Activated naive CD4-positive, alpha-beta T cell treated with anti-CD3 and anti-CD28 coated beads, Interleukin-2, amount 10 ng/mL, durations not matched to agents 7 days and 5 days (primary cell): Measurements from ENCODE around the gene FSIP1.

Source experiments
- CTCF ChIA-PET: fragments of 350-600 bp; sonication (Branson Sonifier 250); formaldehyde crosslinking; loops from one replicate; lab custom pipeline; 2021; ENCODE audit warnings: antibody characterized with exemption; lab: Charles Lee
- DNase-seq: peaks from one replicate; pipeline ENCODE4 v3.0.0-alpha.2; 2020
- H3K27ac Mint-ChIP-seq: one replicate; pipeline ENCODE4 v1.8.0; 2021; ENCODE audit warnings: mild to moderate bottlenecking, moderate library complexity, mixed read lengths
- H3K27me3 Mint-ChIP-seq: one replicate; pipeline ENCODE4 v1.8.0; 2021; ENCODE audit warnings: mild to moderate bottlenecking, mixed read lengths
- H3K36me3 Mint-ChIP-seq: one replicate; pipeline ENCODE4 v1.8.0; 2021; ENCODE audit warnings: mixed read lengths
- H3K4me1 Mint-ChIP-seq: one replicate; pipeline ENCODE4 v1.8.0; 2021; ENCODE audit warnings: mixed read lengths
- H3K4me3 Mint-ChIP-seq: one replicate; pipeline ENCODE4 v1.8.0; 2021; ENCODE audit warnings: mild to moderate bottlenecking, moderate library complexity, mixed read lengths
- H3K9me3 Mint-ChIP-seq: one replicate; pipeline ENCODE4 v1.8.0; 2021; ENCODE audit warnings: mixed read lengths

The FSIP1 gene

DNA sequence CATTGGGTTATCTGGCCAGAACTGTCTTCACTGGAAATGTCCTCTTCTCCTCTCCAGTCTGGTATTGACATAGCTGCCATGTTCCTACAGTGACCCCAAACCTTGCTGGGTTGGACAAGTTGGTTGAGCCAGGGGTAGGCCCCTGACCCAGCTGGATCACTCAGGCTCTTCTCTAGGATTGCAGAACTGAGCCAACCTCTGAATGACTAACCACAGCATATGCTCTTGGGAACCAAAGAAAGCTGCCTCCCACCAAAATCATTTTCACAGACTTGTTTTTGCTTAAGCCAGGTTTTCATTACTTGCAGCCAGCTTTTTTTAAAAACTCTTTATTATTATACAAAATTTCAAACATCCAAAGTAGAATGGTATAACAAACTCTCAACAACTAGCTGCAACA is 41.4 kb downstream of the FSIP1 start:
- Mint-ChIP-seq H3K4me3 (no peak overlapping the region), H3K36me3 (no peaks in the 10 kb centered on the region), H3K27ac (no peak overlapping the region), H3K9me3 (no peaks in the 10 kb centered on the region), H3K27me3 (peaks cover 40% of the 10 kb centered on the region), H3K4me1 (no peaks in the 10 kb centered on the region)
- DNase-seq = no peak
- CTCF ChIA-PET = interaction anchor here (0.7 to 1.4 kb wide), 3 partner anchors 14 to 147 kb away, joined by 3 to 6 read pairs (median 4); no protein-coding TSS in a partner anchor

DNA sequence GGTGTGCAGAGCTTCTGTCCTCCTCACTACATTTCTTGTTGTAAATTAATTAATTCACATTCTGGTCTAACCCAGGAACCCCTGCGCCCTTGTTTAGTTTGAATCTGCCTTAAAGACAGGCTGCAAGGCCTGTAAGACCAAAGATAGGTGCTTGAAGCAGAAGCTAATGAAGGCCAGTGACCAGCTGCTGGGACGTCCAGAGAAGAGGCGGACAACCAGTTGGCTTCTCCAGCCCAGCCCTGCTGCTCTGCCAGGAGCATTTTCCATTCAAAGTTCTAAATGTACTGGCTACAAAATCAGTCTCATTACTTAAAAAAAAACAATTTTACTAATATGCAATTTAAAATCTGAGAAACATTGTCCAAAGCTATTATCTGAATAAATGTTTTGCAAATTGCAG is 43.6 kb downstream of the FSIP1 start:
- CTCF ChIA-PET = no interaction called here
- no peak for DNase-seq
- no peaks in the 10 kb centered on the region for H3K36me3 Mint-ChIP-seq
- H3K27me3 Mint-ChIP-seq = peaks cover 25% of the 10 kb centered on the region
- no peak overlapping the region for H3K27ac Mint-ChIP-seq
- no peak overlapping the region for H3K4me3 Mint-ChIP-seq
- no peaks in the 10 kb centered on the region for H3K9me3 Mint-ChIP-seq
- no peaks in the 10 kb centered on the region for H3K4me1 Mint-ChIP-seq

DNA sequence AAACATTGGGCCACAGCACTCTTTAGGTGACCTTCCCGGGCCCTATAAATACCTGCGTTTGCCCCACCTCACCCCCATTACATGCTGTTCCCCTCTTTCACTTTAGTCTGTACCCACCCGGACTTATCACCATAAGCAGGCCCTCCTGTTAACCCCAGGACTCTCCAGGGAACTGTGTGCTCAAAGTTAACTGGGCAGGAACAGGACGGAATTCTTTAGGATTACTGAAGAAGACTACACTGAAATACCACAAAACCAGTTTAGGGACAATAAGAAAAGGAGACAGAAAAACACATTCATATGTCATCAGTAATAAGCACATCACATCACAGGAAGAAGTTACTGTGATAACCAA is 45.5 kb downstream of the FSIP1 start:
- H3K4me1 Mint-ChIP-seq = no peaks in the 10 kb centered on the region
- no peak overlapping the region for H3K27ac Mint-ChIP-seq
- peaks cover 30% of the 10 kb centered on the region for H3K27me3 Mint-ChIP-seq
- no peaks in the 10 kb centered on the region for H3K36me3 Mint-ChIP-seq
- DNase-seq = no peak
- H3K4me3 Mint-ChIP-seq = no peak overlapping the region
- CTCF ChIA-PET = no interaction called here
- H3K9me3 Mint-ChIP-seq = no peaks in the 10 kb centered on the region

DNA sequence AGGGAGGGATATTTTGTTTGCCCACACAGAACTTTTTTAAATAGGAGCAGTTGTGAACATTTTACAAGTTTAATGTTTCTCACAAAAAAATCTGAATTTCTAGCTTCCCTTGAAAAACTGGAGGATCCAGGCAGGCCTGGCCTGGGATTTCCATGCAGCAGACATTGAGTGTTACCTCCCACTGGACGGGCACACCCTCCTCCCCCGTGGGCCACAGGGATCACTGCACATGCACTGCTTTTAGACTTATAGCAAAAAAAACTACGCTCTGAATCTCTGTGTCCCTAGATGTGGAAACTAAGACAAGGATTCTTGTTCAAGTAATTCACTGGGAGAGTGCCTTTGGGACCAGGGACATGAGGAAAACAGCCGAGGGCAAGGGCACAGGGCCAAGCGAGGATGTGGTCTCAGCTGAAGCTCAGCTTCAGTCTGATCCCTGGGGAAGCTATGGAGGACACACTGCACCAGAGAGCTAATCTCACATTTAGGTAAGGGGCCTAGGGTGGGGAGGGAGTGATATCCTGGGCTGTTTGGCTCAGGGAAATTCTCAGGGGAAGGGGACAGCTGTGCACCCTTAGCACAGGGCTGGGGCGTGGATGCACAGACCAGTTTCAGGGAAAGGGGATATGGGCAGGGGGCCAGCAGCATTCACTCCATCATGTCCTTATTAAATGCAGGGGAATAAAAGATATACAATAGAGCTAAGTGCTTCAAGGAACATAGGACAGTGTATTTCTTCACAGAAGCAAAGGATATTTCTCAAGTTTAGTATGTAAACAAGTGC is 46.0 kb downstream of the FSIP1 start:
- no peaks in the 10 kb centered on the region for H3K36me3 Mint-ChIP-seq
- DNase-seq = no peak
- peaks cover 34% of the 10 kb centered on the region for H3K27me3 Mint-ChIP-seq
- H3K4me1 Mint-ChIP-seq = no peaks in the 10 kb centered on the region
- H3K9me3 Mint-ChIP-seq = no peaks in the 10 kb centered on the region
- CTCF ChIA-PET = interaction anchor here (1.7 kb wide), 1 partner anchor 20 kb away, joined by 8 read pairs; no protein-coding TSS in a partner anchor
- H3K27ac Mint-ChIP-seq = no peak overlapping the region
- H3K4me3 Mint-ChIP-seq = no peak overlapping the region

DNA sequence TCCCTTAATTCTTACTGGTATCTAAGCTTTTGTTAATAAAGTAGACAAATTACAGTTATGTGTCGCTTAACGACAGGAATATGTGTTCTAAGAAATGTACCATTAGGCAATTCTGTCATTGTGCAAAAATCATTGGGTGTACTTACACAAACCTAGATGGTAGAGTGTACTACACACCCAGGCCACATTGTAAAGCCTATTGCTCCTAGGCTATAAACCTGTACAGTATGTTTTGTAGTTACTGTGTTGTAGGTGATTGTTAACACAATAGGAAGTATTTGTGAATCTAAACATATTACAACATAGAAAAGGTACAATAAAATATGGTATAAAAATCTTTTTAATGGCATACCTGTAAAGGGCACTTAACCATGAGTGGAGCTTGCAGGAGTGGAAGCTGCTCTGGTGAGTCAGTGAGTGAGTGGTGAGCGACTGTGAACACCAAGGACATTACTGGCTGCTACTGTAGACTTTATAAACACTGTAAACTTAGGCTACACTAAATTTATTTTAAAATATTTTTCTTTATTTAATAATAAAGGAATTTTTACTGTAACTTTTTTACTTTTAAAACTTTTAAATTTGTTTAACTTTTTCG is 47.4 kb downstream of the FSIP1 start:
- Mint-ChIP-seq H3K27me3 (peaks cover 29% of the 10 kb centered on the region), H3K4me3 (no peak overlapping the region), H3K9me3 (no peaks in the 10 kb centered on the region), H3K27ac (no peak overlapping the region), H3K4me1 (no peaks in the 10 kb centered on the region), H3K36me3 (no peaks in the 10 kb centered on the region)
- no peak for DNase-seq
- CTCF ChIA-PET = interaction anchor here (1.3 to 1.7 kb wide), 2 partner anchors 22 to 50 kb away, joined by 4 to 8 read pairs; no protein-coding TSS in a partner anchor

DNA sequence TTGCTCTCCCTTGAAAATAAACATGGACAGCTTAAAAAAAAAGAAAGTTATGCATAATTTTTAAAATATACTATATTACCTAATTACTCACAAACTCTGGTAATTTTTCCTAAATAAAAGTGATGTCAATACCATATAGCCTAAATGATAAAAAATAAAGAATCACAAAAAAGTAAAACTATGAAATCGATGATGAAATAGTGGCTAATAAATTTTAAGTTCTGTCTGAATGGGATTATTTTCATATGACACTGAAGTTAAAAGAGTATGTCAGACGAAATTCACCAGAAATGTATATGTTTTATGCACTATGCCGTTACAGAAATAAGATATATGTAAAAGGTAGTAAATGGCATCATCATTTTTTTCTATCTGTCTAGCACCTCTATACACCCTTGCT is 51.4 kb downstream of the FSIP1 start:
- Mint-ChIP-seq H3K9me3 (no peaks in the 10 kb centered on the region), H3K4me1 (no peaks in the 10 kb centered on the region), H3K4me3 (no peak overlapping the region), H3K27ac (no peak overlapping the region), H3K36me3 (no peaks in the 10 kb centered on the region), H3K27me3 (peaks cover 12% of the 10 kb centered on the region)
- CTCF ChIA-PET = interaction anchor here (1.0 kb wide), 1 partner anchor 25 kb away, joined by 3 read pairs; no protein-coding TSS in a partner anchor
- no peak for DNase-seq

DNA sequence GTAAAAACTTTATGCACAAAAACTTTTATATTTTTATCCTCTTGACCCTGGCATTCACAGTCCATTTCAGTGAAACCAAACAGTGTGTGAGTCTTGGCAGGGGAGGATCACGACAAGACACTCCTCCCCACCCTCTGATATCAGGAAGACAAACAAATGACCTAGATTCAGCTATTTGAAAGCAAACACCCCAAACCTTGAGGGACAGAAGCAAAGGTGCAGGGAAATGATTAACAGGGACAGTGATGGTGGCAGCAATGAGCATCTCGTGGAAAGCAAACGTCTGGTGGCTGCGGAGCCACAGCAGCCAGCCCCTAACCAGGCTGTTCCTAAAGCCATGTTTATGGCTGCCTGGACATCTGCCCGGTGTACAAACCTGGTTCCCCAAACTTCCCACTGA is 52.1 kb downstream of the FSIP1 start:
- no peak for DNase-seq
- Mint-ChIP-seq H3K27ac (no peak overlapping the region), H3K36me3 (no peaks in the 10 kb centered on the region), H3K4me1 (no peaks in the 10 kb centered on the region), H3K4me3 (no peak overlapping the region), H3K9me3 (no peaks in the 10 kb centered on the region), H3K27me3 (peaks cover 9% of the 10 kb centered on the region)
- CTCF ChIA-PET = no interaction called here

DNA sequence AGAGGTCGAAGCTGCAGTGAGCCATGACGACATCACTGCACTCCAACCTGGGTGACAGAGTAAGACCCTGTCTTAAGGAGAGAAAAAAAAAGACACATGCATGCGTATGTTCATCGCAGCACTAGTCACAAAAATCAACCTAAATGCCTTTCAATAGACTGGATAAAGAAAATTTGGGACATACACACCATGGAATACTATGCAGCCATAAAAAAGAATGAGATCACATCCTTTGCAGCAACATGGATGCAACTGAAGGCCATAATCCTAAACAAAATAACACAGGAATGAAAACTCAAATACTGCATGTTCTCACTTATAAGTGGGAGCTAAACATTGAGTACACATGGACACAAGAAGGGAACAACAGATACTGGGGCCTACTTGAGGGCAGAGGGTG is 53.1 kb downstream of the FSIP1 start:
- CTCF ChIA-PET = no interaction called here
- Mint-ChIP-seq H3K27me3 (peaks cover 9% of the 10 kb centered on the region), H3K9me3 (no peaks in the 10 kb centered on the region), H3K36me3 (no peaks in the 10 kb centered on the region), H3K27ac (no peak overlapping the region), H3K4me1 (no peaks in the 10 kb centered on the region), H3K4me3 (no peak overlapping the region)
- no peak for DNase-seq

DNA sequence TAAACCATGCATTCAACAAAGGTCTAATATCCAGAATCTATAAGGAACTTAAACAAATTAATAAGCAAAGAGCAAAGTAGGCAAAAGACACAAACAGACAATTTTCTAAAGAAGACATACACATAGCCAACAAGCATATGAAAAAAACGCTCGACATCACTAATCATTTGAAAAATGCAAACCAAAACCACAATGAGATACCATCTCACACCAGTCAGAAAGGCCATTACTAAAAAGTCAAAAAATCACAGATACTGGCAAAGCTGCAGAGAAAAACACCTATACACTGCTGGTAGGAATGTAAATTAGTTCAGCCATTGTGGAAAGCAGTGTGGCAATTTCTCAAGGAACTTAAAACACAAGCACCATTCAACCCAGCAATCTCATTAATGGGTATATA is 53.8 kb downstream of the FSIP1 start:
- no peak for DNase-seq
- CTCF ChIA-PET = no interaction called here
- Mint-ChIP-seq H3K36me3 (no peaks in the 10 kb centered on the region), H3K4me3 (no peak overlapping the region), H3K27me3 (peaks cover 9% of the 10 kb centered on the region), H3K4me1 (no peaks in the 10 kb centered on the region), H3K9me3 (no peaks in the 10 kb centered on the region), H3K27ac (no peak overlapping the region)

DNA sequence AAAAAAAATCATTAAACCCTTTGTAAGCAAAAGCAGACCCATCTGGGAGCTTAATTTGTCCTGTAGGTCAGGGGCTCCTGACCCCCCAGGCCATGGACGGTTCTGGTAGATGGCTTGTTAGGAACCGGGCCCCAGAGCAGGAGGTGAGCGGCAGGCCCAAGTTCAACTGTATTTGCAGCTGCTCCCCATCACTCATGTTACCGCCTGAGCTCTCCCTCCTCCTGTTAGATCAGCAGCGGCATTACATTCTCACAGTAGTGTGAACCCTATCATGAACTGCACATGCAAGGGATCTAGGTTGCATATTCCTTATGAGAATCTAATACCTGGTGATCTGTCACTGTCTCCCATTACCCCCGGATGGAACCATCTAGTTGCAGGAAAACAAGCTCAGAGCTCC is 60.7 kb downstream of the FSIP1 start:
- CTCF ChIA-PET = interaction anchor here (0.6 kb wide), 1 partner anchor 139 kb away, joined by 3 read pairs; no protein-coding TSS in a partner anchor
- H3K4me3 Mint-ChIP-seq = no peak overlapping the region

DNA sequence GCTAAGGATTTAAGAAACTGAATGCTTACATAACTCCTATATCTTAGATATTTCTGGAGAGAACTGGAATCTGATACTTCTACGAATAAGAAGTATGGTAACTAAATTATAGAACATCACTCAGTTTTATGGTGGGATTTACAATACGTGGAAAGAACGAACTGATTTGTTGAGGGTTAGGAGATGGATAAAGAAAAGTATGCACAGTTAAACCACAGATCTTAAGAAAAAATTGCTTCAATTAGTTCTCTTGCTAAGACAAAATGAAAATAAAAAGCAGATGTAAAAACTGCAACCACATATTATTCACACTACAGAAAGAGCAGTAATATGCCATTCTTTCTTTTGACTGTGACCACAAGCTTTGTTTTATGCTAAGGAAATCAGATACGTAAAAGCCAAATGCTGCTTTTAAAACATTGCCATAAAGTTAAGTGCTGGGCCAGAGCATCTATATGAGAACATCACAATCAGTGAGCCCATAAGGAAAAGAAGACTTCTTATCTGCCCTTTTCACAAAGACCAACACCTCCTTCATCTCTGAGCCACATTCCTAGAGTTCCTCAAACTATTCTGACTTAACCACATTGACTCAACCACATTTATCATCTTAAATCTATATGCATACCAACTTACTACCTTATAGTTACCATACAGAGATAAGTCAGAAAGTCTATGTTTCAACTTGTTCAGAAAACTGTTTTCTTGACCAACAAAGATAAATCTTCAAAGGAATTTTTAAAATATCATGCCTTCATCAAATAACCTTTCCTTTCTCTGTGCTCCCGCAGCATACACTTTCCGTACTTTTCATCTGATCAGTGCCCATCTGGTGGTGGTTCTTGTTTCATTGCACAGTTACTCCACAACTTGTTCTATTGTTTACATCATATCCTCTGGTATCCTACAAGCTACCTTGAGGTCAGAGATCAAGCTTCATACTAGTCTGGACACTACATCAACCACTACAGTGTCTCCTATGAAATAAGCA is 61.7 kb downstream of the FSIP1 start:
- H3K27ac Mint-ChIP-seq = no peak overlapping the region
- CTCF ChIA-PET = no interaction called here
- no peaks in the 10 kb centered on the region for H3K27me3 Mint-ChIP-seq
- no peak overlapping the region for H3K4me3 Mint-ChIP-seq
- no peak for DNase-seq
- no peaks in the 10 kb centered on the region for H3K9me3 Mint-ChIP-seq
- no peaks in the 10 kb centered on the region for H3K36me3 Mint-ChIP-seq
- H3K4me1 Mint-ChIP-seq = no peaks in the 10 kb centered on the region

More for the DNA sequence above, 60.7 kb downstream of the FSIP1 start:
- no peak for DNase-seq
- H3K9me3 Mint-ChIP-seq = no peaks in the 10 kb centered on the region
- no peaks in the 10 kb centered on the region for H3K4me1 Mint-ChIP-seq
- no peak overlapping the region for H3K27ac Mint-ChIP-seq
- H3K36me3 Mint-ChIP-seq = no peaks in the 10 kb centered on the region
- H3K27me3 Mint-ChIP-seq = no peaks in the 10 kb centered on the region

DNA sequence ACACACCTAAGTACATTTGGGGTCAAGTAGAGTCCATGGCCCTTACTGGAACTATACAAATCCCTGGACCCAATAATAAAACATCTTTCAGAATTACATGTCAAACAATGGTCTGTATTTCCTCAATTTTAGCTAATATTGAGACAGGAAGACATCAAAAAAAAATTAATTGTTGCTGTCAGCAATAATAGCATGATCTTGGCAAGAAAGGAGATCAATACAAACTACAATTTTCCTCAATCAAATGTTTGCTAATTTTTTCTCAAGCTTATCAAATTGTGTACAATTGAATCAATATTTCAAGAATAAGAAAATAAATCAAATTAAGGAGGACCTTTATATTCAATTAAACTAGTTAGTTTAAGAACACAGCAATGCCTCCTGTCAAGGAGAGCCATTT is 62.6 kb downstream of the FSIP1 start:
- no peaks in the 10 kb centered on the region for H3K9me3 Mint-ChIP-seq
- H3K4me3 Mint-ChIP-seq = no peak overlapping the region
- H3K27ac Mint-ChIP-seq = no peak overlapping the region
- H3K27me3 Mint-ChIP-seq = no peaks in the 10 kb centered on the region
- H3K4me1 Mint-ChIP-seq = no peaks in the 10 kb centered on the region
- H3K36me3 Mint-ChIP-seq = no peaks in the 10 kb centered on the region
- CTCF ChIA-PET = interaction anchor here (0.9 to 1.4 kb wide), 2 partner anchors 36 to 137 kb away, joined by 3 to 4 read pairs; no protein-coding TSS in a partner anchor
- DNase-seq = no peak

DNA sequence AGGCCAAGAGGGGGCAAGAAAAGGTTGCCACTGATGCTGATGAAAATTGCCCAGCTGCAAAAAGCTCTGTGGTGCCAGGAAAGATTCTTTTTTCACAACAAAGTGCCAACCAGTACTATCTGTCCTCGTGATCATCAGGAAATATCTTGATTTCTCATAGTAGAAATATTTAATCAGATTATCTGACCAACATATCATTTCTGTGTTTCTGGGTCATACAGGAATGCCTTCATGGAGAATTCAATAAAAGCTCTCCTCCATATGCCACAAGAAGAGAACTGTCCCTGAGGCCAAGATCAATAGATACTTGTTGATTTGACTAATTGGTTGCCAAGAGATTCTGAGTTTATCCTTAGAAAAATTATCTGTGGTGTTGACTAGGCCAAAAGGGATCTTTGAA is 63.5 kb downstream of the FSIP1 start:
- no peaks in the 10 kb centered on the region for H3K9me3 Mint-ChIP-seq
- H3K36me3 Mint-ChIP-seq = no peaks in the 10 kb centered on the region
- DNase-seq = no peak
- CTCF ChIA-PET = interaction anchor here (0.9 to 1.4 kb wide), 2 partner anchors 37 to 136 kb away, joined by 3 to 4 read pairs; no protein-coding TSS in a partner anchor
- H3K27ac Mint-ChIP-seq = no peak overlapping the region
- H3K4me3 Mint-ChIP-seq = no peak overlapping the region
- H3K27me3 Mint-ChIP-seq = no peaks in the 10 kb centered on the region
- H3K4me1 Mint-ChIP-seq = no peaks in the 10 kb centered on the region

DNA sequence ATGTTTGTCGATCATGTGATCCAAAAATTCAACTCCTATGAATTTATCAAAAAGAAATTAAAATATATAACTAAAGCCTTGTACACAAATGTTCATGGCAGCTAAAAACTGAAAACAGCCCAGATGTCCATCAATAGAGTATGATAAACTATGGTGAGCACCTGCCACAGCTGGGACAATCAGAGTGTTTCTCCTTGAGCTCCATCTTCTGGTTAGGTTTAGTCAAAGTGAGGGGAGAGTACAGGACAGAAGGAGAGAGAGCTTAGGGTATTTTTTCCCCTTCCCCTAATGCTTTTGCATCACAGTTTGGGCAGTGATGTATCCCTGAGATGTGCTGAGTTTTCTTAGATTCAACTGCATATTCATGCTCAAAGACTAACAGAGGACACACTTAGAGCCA is 65.5 kb downstream of the FSIP1 start:
- Mint-ChIP-seq H3K4me3 (no peak overlapping the region), H3K27me3 (no peaks in the 10 kb centered on the region), H3K27ac (no peak overlapping the region), H3K9me3 (no peaks in the 10 kb centered on the region), H3K36me3 (no peaks in the 10 kb centered on the region), H3K4me1 (no peaks in the 10 kb centered on the region)
- CTCF ChIA-PET = interaction anchor here (1.0 to 1.4 kb wide), 2 partner anchors 31 to 40 kb away, joined by 4 to 6 read pairs; no protein-coding TSS in a partner anchor
- DNase-seq = no peak
